ENCODE results near the gene JPH4. TPM values are rescaled to one million over a fixed set of nuclear protein-coding genes. Genes with fewer than 3 reads are reported as not detected.
A peak's percentile ranks its signal among the peaks of the same experiment; 100 is the strongest.
"Not testable (repeated sequence)": the region's sequence is repeated elsewhere in the genome, so short reads cannot be mapped to it uniquely, and the experiment has no call there.

The JPH4 gene
- total and polyA plus RNA-seq, 2 donors, result 0.14 to 0.59 TPM

- Histone ChIP-seq H3K9me3 (ENCODE audit: control insufficient read depth in 2 of 2, insufficient read depth in 1 of 2, low read length in 1 of 2) (no peaks in the 10 kb centered on the region), H3K4me3 (ENCODE audit: low read length in 2 of 2) (no peak overlapping the region), H3K27me3 (ENCODE audit: control insufficient read depth in 2 of 2, insufficient read depth in 1 of 2, low read length in 1 of 2) (no peaks in the 10 kb centered on the region), H3K36me3 (ENCODE audit: control insufficient read depth in 2 of 2, insufficient read depth in 2 of 2, low read length in 1 of 2) (no peaks in the 10 kb centered on the region), H3K4me1 (ENCODE audit: control insufficient read depth in 2 of 2, insufficient read depth in 2 of 2, low read length in 2 of 2) (no peaks in the 10 kb centered on the region), H3K27ac (ENCODE audit: low read depth in 1 of 2, low read length in 1 of 2) (no peak overlapping the region)
- no peak for DNase-seq (ENCODE audit: low read depth in 6 of 9, low spot score in 9 of 9)
- WGBS, result 87% methylated on average over 7 of the region's 7 CpGs
These were observed 39.8 kb downstream of the JPH4 start for GRCh38 chr14:23538785-23539184.

GRCh38 chr14:23538050-23538718 lies 40.4 kb downstream of the JPH4 start:
- Histone ChIP-seq H3K27me3 (ENCODE audit: control insufficient read depth in 2 of 2, insufficient read depth in 1 of 2, low read length in 1 of 2) (no peaks in the 10 kb centered on the region), H3K36me3 (ENCODE audit: control insufficient read depth in 2 of 2, insufficient read depth in 2 of 2, low read length in 1 of 2) (no peaks in the 10 kb centered on the region), H3K27ac (ENCODE audit: low read depth in 1 of 2, low read length in 1 of 2) (no peak overlapping the region), H3K4me1 (ENCODE audit: control insufficient read depth in 2 of 2, insufficient read depth in 2 of 2, low read length in 2 of 2) (no peaks in the 10 kb centered on the region), H3K4me3 (ENCODE audit: low read length in 2 of 2) (no peak overlapping the region), H3K9me3 (ENCODE audit: control insufficient read depth in 2 of 2, insufficient read depth in 1 of 2, low read length in 1 of 2) (no peaks in the 10 kb centered on the region)
- DNase-seq (ENCODE audit: low read depth in 6 of 9, low spot score in 9 of 9), result no peak
- 91% methylated on average over 10 of the region's 10 CpGs for WGBS

GRCh38 chr14:23537351-23538049 lies 41.1 kb downstream of the JPH4 start:
- Histone ChIP-seq H3K36me3 (ENCODE audit: control insufficient read depth in 2 of 2, insufficient read depth in 2 of 2, low read length in 1 of 2) (no peaks in the 10 kb centered on the region), H3K4me3 (ENCODE audit: low read length in 2 of 2) (no peak overlapping the region), H3K27me3 (ENCODE audit: control insufficient read depth in 2 of 2, insufficient read depth in 1 of 2, low read length in 1 of 2) (no peaks in the 10 kb centered on the region), H3K4me1 (ENCODE audit: control insufficient read depth in 2 of 2, insufficient read depth in 2 of 2, low read length in 2 of 2) (peaks cover 0 to 6% of the 10 kb centered on the region in 2 donors), H3K9me3 (ENCODE audit: control insufficient read depth in 2 of 2, insufficient read depth in 1 of 2, low read length in 1 of 2) (no peaks in the 10 kb centered on the region), H3K27ac (ENCODE audit: low read depth in 1 of 2, low read length in 1 of 2) (no peak overlapping the region)
- WGBS, result 44% methylated on average over 13 of the region's 13 CpGs
- DNase-seq (ENCODE audit: low read depth in 6 of 9, low spot score in 9 of 9), result no peak

GRCh38 chr14:23536906-23537305 lies 41.7 kb downstream of the JPH4 start:
- H3K36me3 ChIP-seq (ENCODE audit: control insufficient read depth in 2 of 2, insufficient read depth in 2 of 2, low read length in 1 of 2); H3K27ac ChIP-seq (ENCODE audit: low read depth in 1 of 2, low read length in 1 of 2); H3K27me3 ChIP-seq (ENCODE audit: control insufficient read depth in 2 of 2, insufficient read depth in 1 of 2, low read length in 1 of 2); H3K9me3 ChIP-seq (ENCODE audit: control insufficient read depth in 2 of 2, insufficient read depth in 1 of 2, low read length in 1 of 2); H3K4me1 ChIP-seq (ENCODE audit: control insufficient read depth in 2 of 2, insufficient read depth in 2 of 2, low read length in 2 of 2); DNase-seq (ENCODE audit: low read depth in 6 of 9, low spot score in 9 of 9); H3K4me3 ChIP-seq (ENCODE audit: low read length in 2 of 2): not testable (repeated sequence)
- WGBS, result 96% methylated on average over 6 of the region's 6 CpGs

- Histone ChIP-seq H3K9me3 (ENCODE audit: control insufficient read depth in 2 of 2, insufficient read depth in 1 of 2, low read length in 1 of 2) (no peaks in the 10 kb centered on the region), H3K4me1 (ENCODE audit: control insufficient read depth in 2 of 2, insufficient read depth in 2 of 2, low read length in 2 of 2) (peaks cover 0 to 8% of the 10 kb centered on the region in 2 donors), H3K4me3 (ENCODE audit: low read length in 2 of 2) (no peak overlapping the region), H3K27me3 (ENCODE audit: control insufficient read depth in 2 of 2, insufficient read depth in 1 of 2, low read length in 1 of 2) (no peaks in the 10 kb centered on the region), H3K27ac (ENCODE audit: low read depth in 1 of 2, low read length in 1 of 2) (no peak overlapping the region), H3K36me3 (ENCODE audit: control insufficient read depth in 2 of 2, insufficient read depth in 2 of 2, low read length in 1 of 2) (no peaks in the 10 kb centered on the region)
- no peak for DNase-seq (ENCODE audit: low read depth in 6 of 9, low spot score in 9 of 9)
- over 99% methylated on average over 2 of the region's 2 CpGs for WGBS
These were observed 42.1 kb downstream of the JPH4 start for GRCh38 chr14:23536494-23536893.

GRCh38 chr14:23535943-23536342 lies 42.6 kb downstream of the JPH4 start:
- Histone ChIP-seq H3K27ac (ENCODE audit: low read depth in 1 of 2, low read length in 1 of 2) (no peak overlapping the region), H3K4me1 (ENCODE audit: control insufficient read depth in 2 of 2, insufficient read depth in 2 of 2, low read length in 2 of 2) (peaks cover 0 to 8% of the 10 kb centered on the region in 2 donors), H3K36me3 (ENCODE audit: control insufficient read depth in 2 of 2, insufficient read depth in 2 of 2, low read length in 1 of 2) (no peaks in the 10 kb centered on the region), H3K4me3 (ENCODE audit: low read length in 2 of 2) (no peak overlapping the region), H3K27me3 (ENCODE audit: control insufficient read depth in 2 of 2, insufficient read depth in 1 of 2, low read length in 1 of 2) (no peaks in the 10 kb centered on the region), H3K9me3 (ENCODE audit: control insufficient read depth in 2 of 2, insufficient read depth in 1 of 2, low read length in 1 of 2) (no peaks in the 10 kb centered on the region)
- WGBS, result 97% methylated on average over 4 of the region's 4 CpGs
- no peak for DNase-seq (ENCODE audit: low read depth in 6 of 9, low spot score in 9 of 9)

GRCh38 chr14:23533652-23534435 lies 44.7 kb downstream of the JPH4 start:
- 97% methylated on average over 16 of the region's 16 CpGs for WGBS
- no peak for DNase-seq (ENCODE audit: low read depth in 6 of 9, low spot score in 9 of 9)

GRCh38 chr14:23532658-23533057 lies 45.9 kb downstream of the JPH4 start:
- DNase-seq (ENCODE audit: low read depth in 6 of 9, low spot score in 9 of 9), result peak in 1 of 9 donors; percentile 27
- H3K9me3 ChIP-seq (ENCODE audit: control insufficient read depth in 2 of 2, insufficient read depth in 1 of 2, low read length in 1 of 2), result no peaks in the 10 kb centered on the region
- peaks cover 0 to 16% of the 10 kb centered on the region in 2 donors for H3K4me1 ChIP-seq (ENCODE audit: control insufficient read depth in 2 of 2, insufficient read depth in 2 of 2, low read length in 2 of 2)
- H3K27ac ChIP-seq (ENCODE audit: low read depth in 1 of 2, low read length in 1 of 2), result no peak overlapping the region
- H3K36me3 ChIP-seq (ENCODE audit: control insufficient read depth in 2 of 2, insufficient read depth in 2 of 2, low read length in 1 of 2), result no peaks in the 10 kb centered on the region
- WGBS, result 98% methylated on average over 7 of the region's 7 CpGs
- H3K4me3 ChIP-seq (ENCODE audit: low read length in 2 of 2), result no peak overlapping the region
- no peaks in the 10 kb centered on the region for H3K27me3 ChIP-seq (ENCODE audit: control insufficient read depth in 2 of 2, insufficient read depth in 1 of 2, low read length in 1 of 2)

More at GRCh38 chr14:23533652-23534435, 44.7 kb downstream of the JPH4 start:
- H3K4me1 ChIP-seq (ENCODE audit: control insufficient read depth in 2 of 2, insufficient read depth in 2 of 2, low read length in 2 of 2), result peaks cover 0 to 16% of the 10 kb centered on the region in 2 donors
- H3K9me3 ChIP-seq (ENCODE audit: control insufficient read depth in 2 of 2, insufficient read depth in 1 of 2, low read length in 1 of 2), result no peaks in the 10 kb centered on the region
- H3K36me3 ChIP-seq (ENCODE audit: control insufficient read depth in 2 of 2, insufficient read depth in 2 of 2, low read length in 1 of 2), result no peaks in the 10 kb centered on the region
- H3K27ac ChIP-seq (ENCODE audit: low read depth in 1 of 2, low read length in 1 of 2), result no peak overlapping the region
- no peaks in the 10 kb centered on the region for H3K27me3 ChIP-seq (ENCODE audit: control insufficient read depth in 2 of 2, insufficient read depth in 1 of 2, low read length in 1 of 2)
- no peak overlapping the region for H3K4me3 ChIP-seq (ENCODE audit: low read length in 2 of 2)

- H3K27me3 ChIP-seq (ENCODE audit: control insufficient read depth in 2 of 2, insufficient read depth in 1 of 2, low read length in 1 of 2), result no peaks in the 10 kb centered on the region
- no peaks in the 10 kb centered on the region for H3K36me3 ChIP-seq (ENCODE audit: control insufficient read depth in 2 of 2, insufficient read depth in 2 of 2, low read length in 1 of 2)
- no peak overlapping the region for H3K4me3 ChIP-seq (ENCODE audit: low read length in 2 of 2)
- H3K9me3 ChIP-seq (ENCODE audit: control insufficient read depth in 2 of 2, insufficient read depth in 1 of 2, low read length in 1 of 2), result no peaks in the 10 kb centered on the region
- WGBS, result 97% methylated on average over 12 of the region's 12 CpGs
- no peak for DNase-seq (ENCODE audit: low read depth in 6 of 9, low spot score in 9 of 9)
- H3K4me1 ChIP-seq (ENCODE audit: control insufficient read depth in 2 of 2, insufficient read depth in 2 of 2, low read length in 2 of 2), result peaks cover 0 to 16% of the 10 kb centered on the region in 2 donors
- H3K27ac ChIP-seq (ENCODE audit: low read depth in 1 of 2, low read length in 1 of 2), result no peak overlapping the region
These were observed 47.2 kb downstream of the JPH4 start for GRCh38 chr14:23531391-23531790.

Measured in thymus (tissue), 11 donors.